Left renal cortex interstitium (tissue), 4 donors: Measurements from ENCODE around the gene ZBTB8OS. TPM values are rescaled to one million over a fixed set of nuclear protein-coding genes. Genes with fewer than 3 reads are reported as not detected.
"Not testable (repeated sequence)": the region's sequence is repeated elsewhere in the genome, so short reads cannot be mapped to it uniquely, and the experiment has no call there.

Experiments
- DNase-seq, 4 donors: peaks; one replicate each; pipeline ENCODE4 v3.0.0-alpha.2; 2013; ENCODE audit warnings: low read depth in 4 of 4, low spot score in 2 of 4, missing footprints in 1 of 4
- polyA plus RNA-seq, 4 donors: library from polyadenylated mRNA; unstranded; fragments of 120-200 nt; gene quantifications; one replicate each; pipeline ENCODE4 v1.2.1, GENCODE V29; 2013; ENCODE audit not compliant: insufficient read length in 4 of 4

Gene ZBTB8OS
- polyA plus RNA-seq: 10 to 100 TPM; 36.7 to 44.1 (median 39.8) TPM

DNA sequence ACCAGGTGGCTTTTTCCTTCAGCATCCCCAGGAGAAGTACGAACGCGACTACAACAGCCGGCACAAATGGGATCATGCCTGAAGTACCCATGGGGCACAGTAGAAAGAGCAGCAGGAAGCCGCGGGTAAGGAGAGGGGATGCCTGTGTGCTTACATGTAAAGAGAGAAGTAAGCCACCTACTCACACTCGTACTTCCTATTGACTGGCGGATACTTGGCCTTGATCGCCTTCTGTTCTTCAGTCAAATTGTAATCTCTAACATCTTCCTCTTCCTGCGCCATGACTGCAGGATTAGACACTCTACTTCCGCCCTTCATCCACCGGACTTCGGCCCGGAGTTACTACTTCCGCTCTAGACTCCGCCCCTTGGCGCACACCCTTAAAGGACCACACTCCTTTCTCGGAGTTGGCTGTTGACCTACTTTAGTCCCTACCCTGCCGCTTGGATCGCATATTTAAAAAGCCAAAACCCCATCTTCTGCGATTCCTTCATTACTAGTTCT lies at the start of gene ZBTB8OS:
Gene ZBTB8OS (minus strand): TSS at position 303 of the 504 bp plus-strand sequence. CDS start 21 bp downstream, at position 282.
- DNase-seq: peak; percentile 81 to 91 (median 88)

DNA sequence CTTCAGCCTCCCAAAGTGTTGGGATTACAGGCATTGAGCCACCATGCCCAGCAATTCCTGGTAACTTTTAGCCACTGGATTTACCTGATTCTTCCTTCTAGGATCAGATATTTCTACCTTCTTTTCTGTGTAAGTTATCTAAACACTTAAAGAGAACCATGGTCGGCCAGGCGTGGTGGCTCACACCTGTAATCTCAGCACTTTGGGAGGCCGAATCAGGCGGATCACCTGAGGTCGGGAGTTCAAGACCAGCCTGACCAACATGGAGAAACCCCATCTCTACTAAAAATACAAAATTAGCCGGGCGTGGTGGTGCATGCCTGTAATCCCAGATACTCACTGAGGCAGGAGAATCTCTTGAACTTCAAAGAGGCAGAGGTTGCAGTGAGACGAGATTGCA lies 46.6 kb upstream of the ZBTB8OS start:
- not testable (repeated sequence) for DNase-seq

DNA sequence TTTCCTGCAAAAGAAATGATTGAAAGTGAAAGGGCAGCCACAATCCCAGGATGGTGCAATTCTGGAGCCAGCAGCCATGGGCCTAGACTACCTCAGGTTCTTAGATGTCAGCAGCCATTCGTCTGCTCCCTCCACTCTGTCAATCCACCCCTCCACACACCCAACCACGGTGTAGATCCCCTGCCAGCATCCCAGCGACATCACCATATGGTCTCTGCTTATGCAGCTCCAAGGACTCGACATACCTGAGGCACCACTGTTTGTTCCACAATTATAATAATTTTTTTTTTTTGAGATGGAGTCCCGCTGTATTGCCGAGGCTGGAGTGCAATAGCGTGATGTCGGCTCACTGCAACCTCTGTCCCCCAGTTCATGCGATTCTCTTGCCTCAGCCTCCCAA lies 45.7 kb upstream of the ZBTB8OS start:
- no peak for DNase-seq

DNA sequence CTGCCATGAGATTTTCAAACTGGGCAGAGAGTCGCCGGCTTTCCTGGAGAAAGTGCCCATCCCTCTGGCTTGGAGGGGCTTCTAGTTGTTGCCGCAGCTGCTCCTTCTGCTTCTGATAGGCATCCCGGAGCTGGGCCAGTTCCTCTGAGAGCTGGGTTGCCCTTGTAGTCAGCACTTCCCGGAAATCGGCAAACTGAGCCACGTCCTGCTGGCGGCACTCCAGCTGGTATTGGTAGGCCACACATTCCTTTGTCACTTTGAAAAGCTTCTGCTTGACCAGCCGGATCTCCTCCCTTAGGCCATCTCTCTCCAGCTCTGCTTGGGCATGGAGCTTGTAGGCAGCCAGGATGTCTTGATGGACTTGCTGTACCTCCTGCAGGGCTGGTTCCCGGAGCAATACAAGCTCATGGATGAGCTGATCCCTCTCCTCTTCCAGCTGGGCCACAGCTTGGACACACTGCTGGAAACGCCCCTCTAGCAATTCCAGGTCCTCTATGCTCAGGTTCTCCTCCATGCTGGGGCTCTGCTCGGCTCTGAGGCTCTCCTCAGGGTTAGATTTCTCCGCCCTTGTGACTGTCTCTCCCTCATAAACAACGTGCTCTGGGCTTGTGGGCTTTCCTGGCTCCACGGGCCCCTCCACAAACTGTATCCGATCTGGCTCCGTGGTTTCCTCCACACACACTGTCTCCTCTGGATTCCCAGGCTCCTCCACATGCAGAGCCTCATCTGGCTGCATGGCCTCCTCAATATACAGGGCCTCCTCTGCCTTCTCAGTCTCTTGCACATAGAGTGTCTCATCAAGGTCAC lies 45.0 kb upstream of the ZBTB8OS start:
- no peak for DNase-seq

DNA sequence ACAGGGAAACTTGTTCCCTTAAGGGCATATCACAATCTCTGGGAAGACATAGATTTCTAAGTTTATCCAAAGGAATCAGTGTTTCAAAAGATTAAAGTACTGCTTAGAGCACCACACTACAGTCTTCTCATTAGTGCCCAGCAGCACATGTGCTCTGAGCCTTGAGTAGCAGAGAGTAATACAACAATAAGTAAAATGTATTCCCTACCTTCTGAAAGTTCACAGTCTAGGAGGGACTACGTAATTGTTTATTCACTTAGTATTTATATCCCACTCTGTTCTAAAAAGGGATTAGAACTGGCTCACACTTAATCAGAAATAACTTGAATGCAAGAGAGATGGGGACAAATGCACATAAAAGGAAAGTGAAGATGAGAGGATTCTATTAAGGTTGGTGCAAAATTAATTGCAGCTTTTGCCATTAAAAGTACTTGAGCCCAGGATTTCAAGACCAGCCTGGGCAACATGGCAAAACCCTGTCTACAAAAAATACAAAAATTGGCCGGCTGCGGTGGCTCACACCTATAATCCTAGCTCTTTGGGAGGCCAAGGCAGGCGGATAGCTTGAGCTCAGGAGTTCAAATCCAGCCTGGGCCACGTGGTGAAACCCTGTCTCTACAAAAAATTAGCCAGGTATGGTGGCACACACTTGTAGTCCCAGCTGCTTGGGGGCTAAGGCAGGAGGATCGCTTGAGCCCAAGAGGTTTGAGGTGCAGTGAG lies 43.3 kb upstream of the ZBTB8OS start:
- DNase-seq: no peak

DNA sequence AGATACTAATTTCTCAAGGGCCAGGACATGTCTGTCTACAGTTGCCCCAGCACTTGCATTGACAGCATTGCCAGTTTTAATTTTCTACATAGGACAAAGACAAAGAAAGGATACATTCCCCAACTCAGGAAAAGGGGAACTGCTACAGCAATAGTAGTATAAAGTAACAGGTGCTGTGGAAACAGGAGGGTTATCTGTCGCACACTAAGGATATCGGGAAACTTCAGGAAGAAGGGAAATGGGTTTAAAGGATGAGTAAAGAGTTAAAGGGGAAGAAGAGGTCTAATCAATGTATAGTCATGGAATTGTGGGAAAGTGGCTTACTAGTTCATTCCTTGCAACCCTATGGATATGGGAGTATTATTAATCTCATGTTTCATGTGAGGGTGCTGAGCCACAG lies 36.0 kb upstream of the ZBTB8OS start:
- DNase-seq: no peak

DNA sequence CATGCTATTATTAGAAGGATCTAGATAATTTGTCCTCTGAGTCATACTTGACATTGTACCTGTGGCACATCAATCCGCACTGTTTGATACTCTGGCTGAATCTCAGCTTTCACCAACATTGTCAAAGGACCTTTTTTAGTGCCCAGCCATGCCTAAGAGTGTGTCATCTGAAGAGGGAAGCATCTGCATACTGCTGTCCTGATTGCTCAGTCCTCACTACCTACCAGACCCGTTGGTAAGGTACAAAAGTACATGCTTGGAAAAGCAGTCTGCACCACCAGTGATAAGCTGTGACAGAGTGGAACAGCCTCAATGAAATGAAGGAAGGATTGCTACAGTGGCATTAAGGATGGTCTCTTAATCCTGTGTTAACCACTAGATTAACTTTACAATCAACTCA lies 35.1 kb upstream of the ZBTB8OS start:
- DNase-seq: no peak

DNA sequence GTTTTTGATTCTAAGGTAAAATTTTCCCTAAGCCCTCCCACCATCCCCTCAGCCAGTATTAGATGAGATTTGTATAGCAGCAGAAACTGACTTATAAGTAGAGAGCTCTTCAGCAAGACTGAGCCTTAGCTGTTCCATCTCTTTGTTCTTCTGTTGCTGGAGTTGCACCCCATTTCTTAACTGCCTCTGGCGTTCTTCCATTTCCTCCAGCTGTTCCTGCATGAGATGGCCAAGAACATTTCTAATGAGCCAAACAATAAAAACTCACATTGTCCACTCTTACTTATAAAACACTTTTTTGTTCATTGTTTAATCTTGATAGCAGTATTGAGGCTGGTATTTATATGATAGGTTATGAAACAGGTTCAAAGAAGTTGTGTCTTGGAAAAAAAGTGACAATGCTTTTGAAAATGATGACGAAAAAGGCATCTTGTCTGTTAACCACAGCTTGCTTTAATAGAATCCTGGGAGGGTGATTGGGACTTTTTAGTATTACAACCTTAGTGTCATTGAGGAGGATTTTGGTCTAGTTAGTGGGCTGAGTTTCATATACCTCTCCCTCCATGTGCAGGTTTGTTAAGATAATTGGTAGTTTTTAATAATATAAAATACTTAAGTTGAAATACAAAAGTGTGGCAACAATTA lies 33.9 kb upstream of the ZBTB8OS start:
- DNase-seq: peak in 1 of 4 donors; percentile 44

DNA sequence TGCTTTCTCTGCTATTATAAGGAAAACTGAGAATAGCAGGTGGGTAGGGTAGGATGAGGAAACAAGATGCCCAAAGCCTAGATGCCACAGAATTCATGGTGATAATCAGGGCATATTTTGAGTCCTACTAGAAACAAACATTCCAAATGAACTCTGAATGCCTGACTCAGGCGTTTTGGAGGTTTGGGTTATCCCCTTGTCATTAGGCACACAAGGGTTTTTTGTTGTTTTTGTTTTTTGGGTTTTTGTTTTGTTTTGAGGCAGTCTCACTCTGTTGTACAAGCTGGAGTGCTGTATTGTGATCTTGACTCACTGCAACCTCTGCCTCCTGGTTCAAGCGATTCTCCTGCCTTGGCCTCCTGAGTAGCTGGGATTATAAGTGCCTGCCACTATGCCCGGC lies 33.0 kb upstream of the ZBTB8OS start:
- DNase-seq: no peak

DNA sequence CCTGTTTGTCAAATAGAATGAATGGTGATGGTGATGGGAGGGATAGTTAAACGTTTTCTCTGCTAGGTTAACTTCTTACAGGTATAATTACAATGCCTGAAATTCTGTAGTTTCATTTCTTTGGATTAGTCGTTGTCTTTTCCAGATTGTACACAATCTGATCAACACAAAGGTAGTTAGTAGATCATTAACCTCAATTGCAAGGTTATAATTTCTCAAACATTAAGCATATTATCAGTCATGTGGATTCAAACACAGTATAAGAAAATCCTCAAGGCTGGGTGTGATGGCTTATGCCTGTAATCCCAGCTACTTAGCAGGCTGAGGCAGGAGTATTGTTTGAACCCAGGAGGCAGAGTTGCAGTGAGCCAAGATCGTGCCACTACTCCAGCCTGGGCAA lies 31.6 kb upstream of the ZBTB8OS start:
- no peak for DNase-seq

DNA sequence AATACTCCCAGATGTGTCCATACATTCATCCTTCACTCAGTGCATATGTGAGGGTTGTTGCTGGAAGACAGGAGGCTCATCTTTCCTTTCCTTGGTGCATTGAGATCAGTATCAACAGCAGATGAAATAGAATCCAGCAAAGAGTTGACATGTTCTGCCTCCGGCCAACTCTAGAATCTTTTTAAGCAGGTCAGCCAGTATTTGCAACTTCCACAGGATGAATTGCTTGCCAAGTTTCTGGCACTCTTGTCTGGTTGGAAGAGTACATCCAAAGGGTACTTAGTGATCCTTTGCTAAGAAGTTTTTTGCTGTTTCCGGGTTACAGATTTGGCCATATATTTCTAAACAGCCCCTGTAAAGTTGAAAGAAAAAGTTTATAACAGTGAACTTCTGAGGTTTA lies 31.2 kb upstream of the ZBTB8OS start:
- no peak for DNase-seq

DNA sequence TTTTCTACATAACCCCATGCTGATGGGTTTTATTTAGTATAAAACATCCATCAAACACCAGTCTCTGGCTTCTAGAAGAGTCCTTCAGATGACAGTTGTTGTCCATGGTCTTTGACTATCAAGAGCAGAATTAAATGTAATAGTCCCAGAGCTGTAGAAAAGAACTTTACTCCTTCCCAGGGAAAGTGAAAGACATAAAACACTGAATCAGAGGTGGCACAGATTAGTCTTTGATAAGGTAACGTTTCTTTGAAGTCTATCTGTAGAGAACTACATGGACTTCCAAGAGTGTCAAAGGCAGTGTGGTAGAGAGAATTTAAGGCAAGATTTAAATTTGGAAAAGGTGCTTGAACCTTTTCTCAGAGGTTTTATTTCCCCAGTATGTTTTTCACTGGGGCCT lies 30.3 kb upstream of the ZBTB8OS start:
- no peak for DNase-seq

DNA sequence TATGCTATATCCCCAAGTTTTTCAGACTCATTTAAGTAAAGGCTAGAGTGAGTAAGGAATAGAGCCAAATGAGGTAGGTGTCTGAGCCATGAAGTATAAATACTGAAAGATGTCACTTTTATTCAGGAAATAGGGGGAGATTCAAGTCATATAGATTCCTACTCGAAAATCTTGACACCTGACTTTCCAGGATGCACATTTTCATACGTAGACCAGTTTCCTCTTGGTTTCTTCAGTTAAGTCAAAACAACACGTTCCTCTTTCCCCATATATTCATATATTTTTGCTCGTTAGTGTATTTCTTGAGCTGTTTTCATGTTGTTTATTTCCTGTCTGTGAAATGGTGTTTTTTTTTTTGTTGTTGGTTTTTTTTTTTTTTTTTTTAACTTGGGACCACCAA lies 29.6 kb upstream of the ZBTB8OS start:
- DNase-seq: not testable (repeated sequence)

DNA sequence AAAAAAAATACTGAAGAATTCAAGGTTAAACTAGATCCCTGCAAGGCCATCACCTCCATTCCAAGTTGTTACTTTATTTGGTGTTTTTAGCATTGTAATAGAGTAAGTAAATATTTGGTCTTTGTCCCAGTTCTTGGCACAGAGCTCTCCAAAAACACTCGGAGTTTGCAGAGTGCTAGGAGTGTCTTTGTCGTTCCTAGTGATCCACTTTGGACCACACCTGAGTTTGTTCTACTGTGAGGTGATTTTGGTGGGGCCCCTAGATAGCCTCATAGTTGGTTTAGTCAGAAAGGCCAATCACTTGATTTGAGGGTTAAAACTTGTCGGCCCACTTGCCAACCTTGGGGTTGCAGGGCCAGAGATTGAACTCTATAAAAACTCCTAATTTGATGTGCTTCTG lies 26.6 kb upstream of the ZBTB8OS start:
- DNase-seq: no peak

DNA sequence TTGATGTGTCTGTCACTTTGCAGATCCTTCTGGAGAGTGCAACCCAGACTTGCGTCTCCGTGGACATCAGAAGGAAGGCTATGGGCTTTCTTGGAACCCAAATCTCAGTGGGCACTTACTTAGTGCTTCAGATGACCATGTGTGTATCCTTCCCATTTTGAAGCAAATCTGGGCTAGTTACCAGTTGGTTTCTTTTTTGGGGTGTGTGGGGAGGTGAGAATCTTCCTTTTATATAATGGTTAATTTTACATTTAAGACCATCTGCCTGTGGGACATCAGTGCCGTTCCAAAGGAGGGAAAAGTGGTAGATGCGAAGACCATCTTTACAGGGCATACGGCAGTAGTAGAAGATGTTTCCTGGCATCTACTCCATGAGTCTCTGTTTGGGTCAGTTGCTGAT lies 18.4 kb upstream of the ZBTB8OS start:
- DNase-seq: not testable (repeated sequence)

DNA sequence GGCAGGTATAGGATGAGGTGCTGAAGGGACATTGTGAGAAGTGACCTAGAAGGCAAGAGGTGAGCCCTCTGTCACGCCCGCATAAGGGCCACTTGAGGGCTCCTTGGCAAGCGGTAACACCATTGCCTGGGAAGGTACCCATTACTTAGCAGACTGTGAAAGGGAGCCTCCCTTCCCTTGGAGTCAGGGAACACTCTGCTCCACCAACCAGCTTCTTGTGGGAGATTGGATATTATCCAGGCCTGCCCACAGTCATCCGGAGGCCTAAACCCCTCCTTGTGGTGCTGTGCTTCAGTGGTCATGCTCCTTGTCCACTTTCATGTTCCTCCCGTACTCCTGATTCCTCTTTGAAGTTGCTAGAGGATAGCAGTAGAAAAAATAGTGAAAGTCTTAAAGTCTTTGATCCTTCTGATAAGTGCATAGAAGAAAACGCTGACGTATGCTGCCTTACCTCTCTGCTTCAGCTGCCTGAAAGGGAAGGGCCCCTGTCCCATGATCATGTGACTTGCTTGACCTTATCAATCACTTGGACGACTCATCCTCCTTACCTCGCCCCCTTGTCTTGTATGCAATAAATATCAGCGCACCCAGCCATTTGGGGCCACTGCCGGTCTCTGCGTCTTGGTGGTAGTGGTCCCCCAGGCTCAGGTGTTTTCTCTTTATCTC lies 16.7 kb upstream of the ZBTB8OS start:
- no peak for DNase-seq

DNA sequence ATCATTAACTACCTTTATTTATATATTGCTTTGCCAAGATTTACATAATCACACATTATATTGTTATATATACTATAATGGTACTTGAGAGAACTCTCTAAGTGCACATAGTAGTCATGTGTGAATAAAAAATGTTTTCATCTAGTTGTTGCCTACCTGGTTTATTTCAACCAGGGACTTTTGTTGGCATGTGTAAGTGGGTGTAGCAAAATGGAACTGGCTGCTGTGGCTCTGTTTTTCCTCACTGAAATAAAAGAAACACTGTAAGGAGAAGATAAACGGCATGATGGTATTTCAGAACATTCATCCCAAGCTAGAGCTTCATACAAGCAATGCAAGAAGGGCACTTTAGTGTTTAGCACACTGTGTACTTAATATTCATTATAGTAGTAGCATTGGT lies 15.6 kb upstream of the ZBTB8OS start:
- no peak for DNase-seq

DNA sequence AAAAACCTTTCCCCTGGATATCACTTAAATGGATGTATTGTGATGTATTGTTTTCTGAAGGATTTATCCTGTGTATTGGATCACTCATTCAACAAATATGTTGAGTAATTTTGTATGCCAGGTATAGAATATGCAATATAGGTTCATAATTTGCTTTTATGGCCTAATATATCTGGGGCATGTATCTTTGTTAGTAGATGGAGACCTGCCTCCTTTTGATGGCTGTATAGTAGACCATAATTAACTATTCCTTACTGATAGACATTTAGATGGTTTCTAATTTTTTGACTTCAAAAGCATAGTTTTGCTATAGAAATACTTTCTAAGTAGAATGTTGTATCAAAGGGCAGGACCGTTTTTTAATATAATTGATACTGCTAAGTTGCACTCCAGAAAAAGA lies 9.2 kb upstream of the ZBTB8OS start:
- no peak for DNase-seq

DNA sequence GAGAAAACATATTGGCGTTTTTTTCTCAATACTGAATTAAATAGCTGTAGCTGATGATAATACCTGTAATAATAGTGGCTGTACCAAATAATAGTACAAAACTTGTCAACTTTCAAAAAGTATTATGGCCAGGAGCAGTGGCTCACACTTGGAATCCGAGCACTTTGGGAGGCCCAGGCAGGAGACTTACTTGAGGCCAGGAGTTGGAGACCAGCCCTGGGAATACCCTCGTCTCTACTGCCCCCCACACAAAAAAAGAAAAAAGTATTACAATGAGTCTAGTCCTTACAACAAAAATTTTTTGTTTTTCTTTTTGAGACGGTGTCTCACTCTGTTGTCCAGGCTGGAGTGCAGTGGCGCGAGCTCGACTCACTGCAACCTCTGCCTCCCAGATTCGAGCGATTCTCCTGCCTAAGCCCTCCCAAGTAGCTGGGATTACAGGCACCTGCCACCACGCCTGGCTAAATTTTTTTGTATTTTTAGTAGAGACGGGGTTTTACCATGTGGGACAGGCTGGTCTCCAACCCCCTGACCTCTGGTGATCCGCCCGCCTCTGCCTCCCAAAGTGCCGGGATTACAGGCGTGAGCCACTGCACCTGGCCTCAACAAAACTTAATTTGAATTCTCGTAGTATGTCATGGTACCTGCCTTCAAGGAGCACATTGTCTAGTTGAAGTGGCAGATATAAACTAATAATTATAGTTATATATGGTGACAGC lies 2.1 kb upstream of the ZBTB8OS start:
- DNase-seq: no peak

DNA sequence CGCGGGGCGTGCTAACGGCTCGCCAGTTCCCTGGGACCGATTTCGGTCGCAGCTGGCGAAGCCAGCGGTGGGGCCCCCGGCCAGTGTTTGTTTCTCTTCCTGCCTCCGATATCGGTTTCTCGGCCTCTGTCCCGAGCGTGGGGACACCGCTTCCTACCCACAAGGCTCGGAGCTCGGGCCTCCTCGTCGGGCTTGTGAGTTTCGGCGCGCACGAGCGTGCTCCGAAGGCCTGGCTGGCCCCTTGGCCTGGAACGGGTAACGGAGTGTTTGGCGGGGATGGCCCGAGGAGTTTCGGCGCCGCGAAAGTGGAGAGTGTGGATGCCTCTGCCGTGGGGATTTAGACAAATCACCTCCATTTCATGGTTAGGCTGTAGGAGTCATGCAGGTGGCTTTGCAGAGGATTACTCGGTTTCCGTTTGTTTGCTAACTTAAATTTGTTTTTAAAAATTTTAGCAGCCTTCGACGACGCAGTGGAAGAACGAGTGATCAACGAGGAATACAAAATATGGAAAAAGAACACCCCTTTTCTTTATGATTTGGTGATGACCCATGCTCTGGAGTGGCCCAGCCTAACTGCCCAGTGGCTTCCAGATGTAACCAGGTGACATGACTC lies 1.2 kb upstream of the ZBTB8OS start:
- peak in 2 of 4 donors; percentile 53 to 58 for DNase-seq
